Gastroesophageal sphincter (tissue), 3 donors: Measurements from ENCODE around the gene MCUR1.
A peak's percentile ranks its signal among the peaks of the same experiment; 100 is the strongest.

Experiments
- POLR2A ChIP-seq, 2 donors: fragments of 450-650 bp; IDR thresholded peaks; one replicate each; pipeline ENCODE4 v1.6.1; 2017; ENCODE audit warnings: antibody characterized with exemption in 2 of 2, mild to moderate bottlenecking in 2 of 2, moderate library complexity in 1 of 2
- POLR2AphosphoS5 ChIP-seq: sonication (generic); formaldehyde crosslinking; IDR thresholded peaks from one replicate; pipeline ENCODE4 v1.6.1; 2017; ENCODE audit warnings: antibody characterized with exemption
- TF ChIP-seq, protein P1 (sequence below), 4 experiments: fragments of 200-600 bp in 2 of 4; fragments of 450-650 bp in 2 of 4; sonication (generic) in 1 of 4; IDR thresholded peaks; one replicate each; pipeline ENCODE4 v1.5.1; 2017 to 2019; ENCODE audit warnings: antibody characterized with exemption in 4 of 4, mild to moderate bottlenecking in 2 of 4, moderate library complexity in 2 of 4

DNA sequence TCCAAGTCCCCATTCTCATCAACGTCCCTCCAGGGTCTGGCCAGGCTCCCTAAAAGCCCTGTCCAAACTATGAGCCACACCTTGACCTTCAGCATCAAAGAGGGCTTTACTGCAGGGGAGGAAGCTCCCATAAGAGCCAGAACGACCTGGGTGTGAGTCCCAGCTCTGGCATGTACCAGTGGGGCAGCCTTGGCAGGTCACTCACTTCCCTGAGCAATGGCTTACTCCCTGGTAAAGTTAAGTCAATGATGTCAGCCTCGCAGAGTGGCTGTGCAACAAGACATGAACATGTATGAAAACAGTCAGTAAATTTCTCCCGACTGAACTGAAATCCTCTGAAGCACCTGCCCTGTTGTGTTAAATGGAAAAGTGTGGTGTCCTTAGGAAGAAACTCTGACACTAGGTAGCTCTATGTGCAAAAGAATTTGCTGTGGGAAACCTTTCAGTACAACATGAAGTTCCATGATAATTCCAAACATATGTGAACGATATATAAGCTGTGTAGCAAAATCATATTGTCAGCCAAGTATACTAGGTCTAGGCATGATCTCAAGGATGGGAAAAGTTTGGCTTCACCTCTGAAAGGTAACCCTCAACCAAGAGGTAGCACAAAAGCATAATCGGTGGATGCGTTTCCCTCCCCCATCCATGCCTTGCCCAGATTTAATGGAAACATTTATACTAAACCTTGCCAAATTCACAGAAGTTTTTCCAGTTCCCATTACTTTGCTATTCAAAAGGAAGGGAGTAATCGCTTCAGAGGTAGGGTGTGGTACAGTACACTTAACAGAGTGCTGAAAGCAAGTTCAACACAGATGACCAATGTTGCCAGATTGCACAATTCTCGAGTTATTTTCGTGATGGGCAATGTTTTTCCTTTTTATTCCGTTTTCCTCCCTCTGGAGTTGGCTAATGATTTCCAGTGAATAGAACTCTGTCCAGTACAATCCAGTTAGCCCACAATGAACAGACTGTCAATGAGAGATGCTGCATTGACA lies 53.8 kb downstream of the MCUR1 start:
- TF ChIP-seq, protein P1, sequence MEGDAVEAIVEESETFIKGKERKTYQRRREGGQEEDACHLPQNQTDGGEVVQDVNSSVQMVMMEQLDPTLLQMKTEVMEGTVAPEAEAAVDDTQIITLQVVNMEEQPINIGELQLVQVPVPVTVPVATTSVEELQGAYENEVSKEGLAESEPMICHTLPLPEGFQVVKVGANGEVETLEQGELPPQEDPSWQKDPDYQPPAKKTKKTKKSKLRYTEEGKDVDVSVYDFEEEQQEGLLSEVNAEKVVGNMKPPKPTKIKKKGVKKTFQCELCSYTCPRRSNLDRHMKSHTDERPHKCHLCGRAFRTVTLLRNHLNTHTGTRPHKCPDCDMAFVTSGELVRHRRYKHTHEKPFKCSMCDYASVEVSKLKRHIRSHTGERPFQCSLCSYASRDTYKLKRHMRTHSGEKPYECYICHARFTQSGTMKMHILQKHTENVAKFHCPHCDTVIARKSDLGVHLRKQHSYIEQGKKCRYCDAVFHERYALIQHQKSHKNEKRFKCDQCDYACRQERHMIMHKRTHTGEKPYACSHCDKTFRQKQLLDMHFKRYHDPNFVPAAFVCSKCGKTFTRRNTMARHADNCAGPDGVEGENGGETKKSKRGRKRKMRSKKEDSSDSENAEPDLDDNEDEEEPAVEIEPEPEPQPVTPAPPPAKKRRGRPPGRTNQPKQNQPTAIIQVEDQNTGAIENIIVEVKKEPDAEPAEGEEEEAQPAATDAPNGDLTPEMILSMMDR (IDR thresholded peaks at IDR 0.05): no peak
- TF ChIP-seq POLR2A (IDR thresholded peaks at IDR 0.05): no peak
- TF ChIP-seq POLR2AphosphoS5: peak; percentile 90
